Measurements from ENCODE around the gene SUMF1. TPM values are rescaled to one million over a fixed set of nuclear protein-coding genes. Genes with fewer than 3 reads are reported as not detected.

SUMF1 gene
- total RNA-seq, 2 experiments from 2014 or later: 7.4 to 8.7 TPM

DNA sequence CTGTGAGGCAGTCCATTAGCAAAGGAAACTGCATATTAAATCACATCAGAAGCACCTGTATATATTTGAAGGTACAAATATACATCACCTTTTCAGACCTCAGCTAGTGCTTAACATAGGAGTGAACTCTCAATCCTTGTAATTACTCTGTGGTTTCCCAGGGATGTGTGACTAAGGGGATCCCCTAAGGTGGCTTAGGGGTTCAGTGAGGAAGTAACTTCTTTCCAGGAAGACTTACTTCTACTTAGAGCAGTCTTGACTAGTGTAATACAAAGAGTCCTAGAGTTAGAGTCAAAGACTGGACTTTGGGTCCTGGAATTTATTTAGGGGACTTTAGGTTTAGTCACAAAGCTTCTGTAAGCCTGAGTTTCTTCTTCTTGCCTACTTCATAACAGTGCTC is 8.7 kb upstream of the SUMF1 start:
- POLR2A ChIA-PET: interaction anchor here (1.0 kb wide), 1 partner anchor 17 kb away, joined by 5 read pairs; the partner anchor contains the start of gene ITPR1
- Mint-ChIP-seq H3K4me3 (no peak overlapping the region), H3K36me3 (ENCODE audit: low read depth) (no peaks in the 10 kb centered on the region), H3K27ac (no peak overlapping the region), H3K4me1 (ENCODE audit: low read depth) (peaks cover 14% of the 10 kb centered on the region), H3K27me3 (ENCODE audit: low read depth) (peaks cover 26% of the 10 kb centered on the region), H3K9me3 (ENCODE audit: insufficient read depth) (no peaks in the 10 kb centered on the region)
- DNase-seq (no peak), ATAC-seq (no peak)
- CTCF ChIA-PET: interaction anchor here (2.0 to 2.7 kb wide), 3 partner anchors 43 to 158 kb away, joined by 6 to 14 read pairs (median 7); no protein-coding TSS in a partner anchor

DNA sequence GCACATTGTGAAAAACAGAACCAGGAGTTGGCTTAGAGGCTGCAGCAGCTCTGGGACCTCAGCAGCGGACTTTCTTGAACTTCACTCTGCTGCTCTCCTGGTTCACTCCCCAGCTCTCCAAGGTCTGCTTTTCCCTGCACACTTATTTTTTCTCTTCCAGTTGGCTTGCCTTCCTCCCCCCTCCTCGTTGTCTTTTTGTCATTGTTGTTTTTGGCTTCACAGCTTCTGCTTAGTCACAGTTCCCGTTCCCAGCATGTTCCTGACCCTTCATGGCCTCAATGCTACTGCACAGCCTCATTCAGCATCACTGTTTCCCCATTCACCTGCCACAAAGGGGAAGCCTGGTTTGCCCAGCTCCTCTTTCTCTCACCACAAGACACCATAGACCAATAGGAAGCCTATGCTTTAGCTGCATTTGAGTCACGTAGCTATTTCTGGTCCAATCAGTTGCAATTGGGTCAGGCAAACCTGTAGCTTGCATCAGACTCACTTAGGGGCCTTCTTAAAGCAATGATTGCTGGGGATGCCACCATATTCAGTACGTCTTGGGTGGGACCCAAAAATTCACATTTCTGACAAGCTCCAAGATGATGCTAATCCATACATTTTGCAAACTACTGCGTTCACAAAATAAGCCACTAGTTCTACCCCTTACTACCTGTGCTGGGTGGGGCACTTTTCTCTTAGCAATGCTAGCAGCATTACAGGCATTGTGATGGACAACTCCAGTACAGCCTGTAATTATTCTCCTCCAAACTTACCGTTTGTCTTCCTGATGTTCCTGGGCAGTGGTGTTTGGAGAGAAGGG is 7.8 kb upstream of the SUMF1 start:
- peak overlapping the region; percentile 9 for H3K27ac Mint-ChIP-seq
- ChIA-PET CTCF (interaction anchor here (0.8 to 2.7 kb wide), 5 partner anchors 13 to 159 kb away, joined by 3 to 14 read pairs (median 6); no protein-coding TSS in a partner anchor), POLR2A (interaction anchor here (0.9 to 1.0 kb wide), 2 partner anchors 14 to 19 kb away, joined by 4 read pairs; partner anchors contain the start of gene ITPR1)
- H3K9me3 Mint-ChIP-seq (ENCODE audit: insufficient read depth): no peaks in the 10 kb centered on the region
- H3K4me3 Mint-ChIP-seq: no peak overlapping the region
- peaks cover 25% of the 10 kb centered on the region for H3K27me3 Mint-ChIP-seq (ENCODE audit: low read depth)
- H3K4me1 Mint-ChIP-seq (ENCODE audit: low read depth): peaks cover 14% of the 10 kb centered on the region
- no peaks in the 10 kb centered on the region for H3K36me3 Mint-ChIP-seq (ENCODE audit: low read depth)
- DNase-seq (peak; percentile 40), ATAC-seq (peak; percentile 75)

DNA sequence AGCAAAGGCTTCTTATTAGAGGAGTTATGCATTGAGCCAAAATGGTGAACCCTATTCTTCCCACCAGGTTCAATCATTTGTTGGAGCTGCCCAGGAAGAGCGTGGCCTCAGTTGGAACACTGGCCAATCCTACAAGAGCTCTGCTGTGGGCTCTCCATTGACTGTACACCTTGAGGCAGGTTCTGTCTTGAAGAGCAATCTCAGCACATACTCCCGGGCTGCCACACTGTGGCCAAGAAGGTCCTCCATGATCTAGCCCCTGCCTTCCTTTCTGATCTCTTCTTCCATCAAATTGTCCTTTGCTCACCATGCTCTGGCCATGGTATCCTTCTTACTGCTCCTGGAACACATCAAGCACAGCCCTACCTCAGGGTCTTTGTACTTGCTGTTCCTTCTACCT is 5.7 kb upstream of the SUMF1 start:
- ATAC-seq: no peak
- H3K27me3 Mint-ChIP-seq (ENCODE audit: low read depth): peaks cover 16% of the 10 kb centered on the region

DNA sequence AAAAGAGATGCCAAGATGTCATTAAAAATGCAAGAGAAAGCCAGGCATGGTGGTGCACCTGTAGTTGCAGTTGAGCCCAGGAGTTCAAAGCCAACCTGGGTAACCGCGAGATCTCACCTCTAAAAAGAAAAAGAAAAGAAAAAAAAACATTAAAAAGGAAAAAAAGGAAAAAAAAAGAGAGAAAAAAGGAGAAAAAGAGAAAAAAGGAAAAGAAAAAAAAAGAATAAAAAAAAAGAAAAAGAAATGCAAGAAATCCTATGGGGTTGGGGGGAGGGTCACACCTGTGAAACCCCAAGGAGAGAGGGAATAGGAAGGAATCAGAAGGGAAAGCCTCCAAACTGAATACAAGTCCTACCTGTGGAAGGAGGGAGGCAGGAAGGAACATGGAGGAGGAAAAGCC is 5.2 kb upstream of the SUMF1 start:
- CTCF ChIA-PET: interaction anchor here (1.0 to 1.5 kb wide), 2 partner anchors 121 to 160 kb away, joined by 3 read pairs; no protein-coding TSS in a partner anchor
- POLR2A ChIA-PET: interaction anchor here (0.8 kb wide), 1 partner anchor 16 kb away, joined by 3 read pairs; no protein-coding TSS in a partner anchor

More for the DNA sequence above, 5.7 kb upstream of the SUMF1 start:
- DNase-seq: no peak
- Mint-ChIP-seq H3K4me3 (no peak overlapping the region), H3K9me3 (ENCODE audit: insufficient read depth) (no peaks in the 10 kb centered on the region), H3K27ac (no peak overlapping the region), H3K4me1 (ENCODE audit: low read depth) (peaks cover 14% of the 10 kb centered on the region), H3K36me3 (ENCODE audit: low read depth) (no peaks in the 10 kb centered on the region)
- CTCF ChIA-PET: interaction anchor here (1.0 to 1.5 kb wide), 2 partner anchors 122 to 160 kb away, joined by 3 read pairs; no protein-coding TSS in a partner anchor
- POLR2A ChIA-PET: interaction anchor here (0.8 kb wide), 1 partner anchor 15 kb away, joined by 3 read pairs; no protein-coding TSS in a partner anchor

DNA sequence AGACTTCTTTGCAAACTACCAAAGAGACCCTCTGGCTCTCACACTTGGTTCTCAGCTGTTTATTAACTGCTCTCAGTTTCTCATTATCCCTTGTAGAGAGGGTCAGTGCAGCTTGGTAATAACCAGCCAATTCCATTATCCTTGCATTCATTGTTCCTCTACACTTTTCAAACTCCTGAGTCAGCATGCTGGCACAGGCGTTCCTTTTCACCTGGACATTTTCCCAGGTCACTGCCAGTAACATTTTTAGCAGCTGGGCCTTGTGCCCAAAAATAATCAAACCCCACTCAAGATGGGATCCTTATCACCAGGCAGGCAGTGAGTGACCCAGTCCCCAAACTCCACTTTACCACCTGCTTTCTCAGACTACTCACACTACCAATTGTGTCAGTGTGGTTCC is 4.8 kb upstream of the SUMF1 start:
- H3K36me3 Mint-ChIP-seq (ENCODE audit: low read depth): no peaks in the 10 kb centered on the region
- H3K4me3 Mint-ChIP-seq: no peak overlapping the region
- H3K4me1 Mint-ChIP-seq (ENCODE audit: low read depth): peaks cover 21% of the 10 kb centered on the region
- peaks cover 13% of the 10 kb centered on the region for H3K27me3 Mint-ChIP-seq (ENCODE audit: low read depth)
- H3K27ac Mint-ChIP-seq: no peak overlapping the region
- no peaks in the 10 kb centered on the region for H3K9me3 Mint-ChIP-seq (ENCODE audit: insufficient read depth)
- ChIA-PET CTCF (interaction anchor here (1.4 kb wide), 1 partner anchor 121 kb away, joined by 3 read pairs; no protein-coding TSS in a partner anchor), POLR2A (no interaction called here)
- DNase-seq (no peak), ATAC-seq (no peak)

More for the DNA sequence above, 5.2 kb upstream of the SUMF1 start:
- Mint-ChIP-seq H3K4me3 (no peak overlapping the region), H3K27ac (no peak overlapping the region), H3K36me3 (ENCODE audit: low read depth) (no peaks in the 10 kb centered on the region), H3K27me3 (ENCODE audit: low read depth) (peaks cover 16% of the 10 kb centered on the region), H3K9me3 (ENCODE audit: insufficient read depth) (no peaks in the 10 kb centered on the region), H3K4me1 (ENCODE audit: low read depth) (peaks cover 18% of the 10 kb centered on the region)
- no peak for DNase-seq
- no peak for ATAC-seq

DNA sequence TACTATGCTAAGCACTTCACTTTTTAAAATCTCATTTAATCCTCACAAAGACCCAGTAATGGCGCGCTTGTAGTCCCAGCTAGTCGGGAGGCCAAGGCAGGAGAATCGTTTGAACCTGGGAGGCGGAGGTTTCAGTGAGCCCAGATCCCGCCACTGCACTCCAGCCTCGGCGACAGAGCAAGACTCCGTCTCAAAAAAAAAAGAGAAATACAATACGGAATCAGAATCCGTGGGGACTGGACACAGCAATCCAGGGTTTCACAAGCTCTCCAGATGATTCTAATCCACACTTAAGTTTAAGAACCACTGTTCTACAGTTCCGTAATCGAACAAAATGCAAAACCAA is 426 bp upstream of the SUMF1 start:
- H3K27me3 Mint-ChIP-seq (ENCODE audit: low read depth): no peaks in the 10 kb centered on the region
- peak overlapping the region; percentile 87 for H3K4me3 Mint-ChIP-seq
- H3K36me3 Mint-ChIP-seq (ENCODE audit: low read depth): no peaks in the 10 kb centered on the region
- DNase-seq (no peak), ATAC-seq (no peak)
- H3K4me1 Mint-ChIP-seq (ENCODE audit: low read depth): peaks cover 16% of the 10 kb centered on the region
- no peaks in the 10 kb centered on the region for H3K9me3 Mint-ChIP-seq (ENCODE audit: insufficient read depth)
- POLR2A ChIA-PET: interaction anchor here (0.7 to 1.4 kb wide), 12 partner anchors 19 to 354 kb away, joined by 3 to 28 read pairs (median 4); partner anchors contain the start of genes ITPR1 and SETMAR
- CTCF ChIA-PET: interaction anchor here (1.1 to 2.0 kb wide), 3 partner anchors 51 to 117 kb away, joined by 3 to 13 read pairs (median 3); no protein-coding TSS in a partner anchor
- H3K27ac Mint-ChIP-seq: peak overlapping the region; percentile 92

DNA sequence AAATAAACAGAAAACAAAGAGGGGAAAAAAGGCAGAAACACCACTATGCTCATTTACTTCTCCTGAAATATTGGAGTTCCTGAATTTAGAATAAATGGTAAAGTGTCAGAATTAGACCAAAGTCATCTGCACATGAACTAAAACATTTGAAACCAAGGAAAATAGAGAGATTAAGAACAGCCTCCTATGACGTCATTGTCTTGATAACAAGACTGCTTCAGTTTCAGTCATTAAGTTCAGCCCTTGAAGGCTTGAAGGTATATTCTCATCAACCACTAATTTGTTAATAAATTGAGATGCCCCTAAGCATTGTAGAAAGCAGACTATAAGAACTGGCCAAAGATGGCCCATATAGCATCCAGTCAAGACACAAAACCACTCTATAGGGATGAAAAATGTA is 2.5 kb downstream of the SUMF1 start:
- CTCF ChIA-PET: no interaction called here
- H3K36me3 Mint-ChIP-seq (ENCODE audit: low read depth): no peaks in the 10 kb centered on the region
- POLR2A ChIA-PET: no interaction called here
- H3K4me1 Mint-ChIP-seq (ENCODE audit: low read depth): peaks cover 24% of the 10 kb centered on the region
- DNase-seq (no peak), ATAC-seq (no peak)
- no peaks in the 10 kb centered on the region for H3K9me3 Mint-ChIP-seq (ENCODE audit: insufficient read depth)
- no peaks in the 10 kb centered on the region for H3K27me3 Mint-ChIP-seq (ENCODE audit: low read depth)
- no peak overlapping the region for H3K4me3 Mint-ChIP-seq
- H3K27ac Mint-ChIP-seq: no peak overlapping the region

DNA sequence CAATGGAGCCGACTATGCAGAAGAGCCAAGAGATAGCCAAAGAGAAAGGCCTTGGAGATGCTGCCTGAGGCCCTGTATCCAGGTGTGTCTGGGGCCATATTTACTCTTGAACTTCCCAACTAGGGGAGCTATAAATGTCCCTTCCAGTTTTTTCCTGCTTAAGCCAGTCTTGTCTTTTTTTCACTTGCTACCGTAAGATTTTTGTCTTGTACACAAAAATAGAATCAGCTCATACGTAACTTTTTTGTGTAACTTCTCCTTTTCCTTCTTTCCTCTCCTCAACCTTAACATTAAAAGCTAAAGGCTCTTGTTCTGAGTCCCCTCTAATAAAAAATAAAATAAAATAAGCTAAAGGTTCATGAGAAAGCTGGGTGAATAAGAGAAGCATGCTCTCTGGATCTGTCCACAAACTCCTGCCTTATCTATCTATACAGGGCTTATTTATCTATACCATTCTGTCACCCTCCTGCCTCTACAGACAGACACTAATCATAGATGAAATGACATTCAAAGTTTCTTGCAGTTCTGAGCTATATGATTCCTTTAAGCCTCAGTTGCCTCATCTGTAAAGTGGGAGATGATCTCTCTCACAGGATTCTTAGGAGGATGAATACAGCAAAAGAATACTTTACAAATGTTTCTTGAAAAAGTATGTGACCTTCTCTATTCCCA is 4.6 kb downstream of the SUMF1 start:
- DNase-seq (no peak), ATAC-seq (no peak)
- POLR2A ChIA-PET: no interaction called here
- Mint-ChIP-seq H3K36me3 (ENCODE audit: low read depth) (no peaks in the 10 kb centered on the region), H3K27ac (no peak overlapping the region), H3K4me1 (ENCODE audit: low read depth) (peaks cover 22% of the 10 kb centered on the region), H3K9me3 (ENCODE audit: insufficient read depth) (no peaks in the 10 kb centered on the region), H3K27me3 (ENCODE audit: low read depth) (no peaks in the 10 kb centered on the region), H3K4me3 (no peak overlapping the region)
- CTCF ChIA-PET: interaction anchor here (0.6 to 1.7 kb wide), 3 partner anchors 36 to 194 kb away, joined by 3 to 4 read pairs (median 4); no protein-coding TSS in a partner anchor

DNA sequence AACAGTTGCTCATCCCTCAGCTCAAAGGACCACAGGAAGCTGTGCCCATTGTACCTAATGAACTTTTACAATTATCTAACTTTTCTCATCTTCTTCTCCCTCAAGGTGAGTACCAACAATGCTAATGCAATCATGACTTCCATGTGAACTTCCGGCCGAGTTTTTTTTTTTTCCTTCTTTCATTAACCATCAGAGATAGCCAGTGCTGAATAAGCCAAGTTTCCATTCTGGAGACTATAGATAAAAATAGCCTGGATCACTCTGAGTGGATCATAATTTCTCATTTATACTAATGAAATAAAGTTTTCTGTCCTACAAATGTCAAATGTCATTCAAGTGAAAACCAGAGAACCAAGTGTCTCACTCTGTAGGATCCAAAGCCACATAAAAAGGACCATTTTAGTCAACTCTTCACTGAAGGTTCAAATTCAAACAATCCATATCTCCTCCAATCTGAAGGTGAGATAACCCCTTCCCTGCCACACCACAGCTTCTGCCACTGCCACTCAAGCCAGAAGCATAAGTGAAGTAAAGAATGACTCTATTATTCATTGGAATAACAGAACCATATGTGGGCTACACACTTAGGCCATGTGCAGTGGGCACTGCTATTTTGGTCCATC is 5.5 kb downstream of the SUMF1 start:
- Mint-ChIP-seq H3K4me1 (ENCODE audit: low read depth) (peaks cover 17% of the 10 kb centered on the region), H3K27me3 (ENCODE audit: low read depth) (no peaks in the 10 kb centered on the region), H3K27ac (no peak overlapping the region), H3K36me3 (ENCODE audit: low read depth) (no peaks in the 10 kb centered on the region), H3K4me3 (no peak overlapping the region), H3K9me3 (ENCODE audit: insufficient read depth) (no peaks in the 10 kb centered on the region)
- ChIA-PET POLR2A (no interaction called here), CTCF (interaction anchor here (1.7 kb wide), 1 partner anchor 35 kb away, joined by 4 read pairs; no protein-coding TSS in a partner anchor)
- no peak for ATAC-seq
- DNase-seq: no peak

DNA sequence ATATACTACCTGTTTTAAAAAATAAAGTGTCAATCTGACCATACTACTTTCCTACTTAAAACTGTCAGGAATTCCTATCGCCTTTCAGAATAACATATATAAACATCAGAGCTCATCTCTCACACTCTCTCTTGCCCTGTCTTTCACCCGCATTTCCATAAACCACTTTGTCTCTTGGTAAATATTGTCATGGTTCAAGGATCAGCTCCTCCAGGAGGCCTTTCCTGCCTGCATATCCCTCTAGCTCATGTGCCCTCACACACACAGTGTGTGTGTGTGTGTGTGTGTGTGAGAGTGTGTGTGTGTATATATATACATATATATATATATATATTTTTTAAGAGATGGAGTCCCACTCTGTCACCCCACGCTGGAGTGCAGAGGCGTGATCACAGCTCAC is 6.7 kb downstream of the SUMF1 start:
- CTCF ChIA-PET: interaction anchor here (1.2 kb wide), 1 partner anchor 110 kb away, joined by 3 read pairs; no protein-coding TSS in a partner anchor
- POLR2A ChIA-PET: interaction anchor here (0.7 kb wide), 1 partner anchor 58 kb away, joined by 3 read pairs; no protein-coding TSS in a partner anchor
- Mint-ChIP-seq H3K4me1 (ENCODE audit: low read depth) (peaks cover 8% of the 10 kb centered on the region), H3K36me3 (ENCODE audit: low read depth) (no peaks in the 10 kb centered on the region), H3K4me3 (no peak overlapping the region), H3K27me3 (ENCODE audit: low read depth) (no peaks in the 10 kb centered on the region), H3K9me3 (ENCODE audit: insufficient read depth) (no peaks in the 10 kb centered on the region), H3K27ac (no peak overlapping the region)
- DNase-seq: no peak
- ATAC-seq: no peak

DNA sequence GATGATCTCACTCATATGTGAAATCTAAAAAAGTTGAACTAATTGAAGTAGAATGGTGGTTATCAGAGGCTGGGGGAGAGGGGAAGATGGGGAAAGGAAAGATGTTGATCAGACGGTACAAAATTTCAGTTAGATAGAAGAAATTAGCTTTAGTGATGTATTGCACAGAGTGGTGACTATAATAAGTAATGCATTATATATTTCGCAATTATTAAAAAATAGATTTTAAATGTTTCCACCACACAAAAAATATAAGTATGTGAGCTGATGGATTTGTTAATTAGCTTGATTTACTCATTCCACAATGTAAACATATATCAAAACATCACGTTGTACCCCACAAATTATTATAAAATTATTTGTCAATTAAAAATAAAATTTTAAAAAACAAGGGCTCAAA is 8.1 kb downstream of the SUMF1 start:
- POLR2A ChIA-PET: no interaction called here
- CTCF ChIA-PET: no interaction called here
- Mint-ChIP-seq H3K27ac (no peak overlapping the region), H3K4me3 (no peak overlapping the region), H3K36me3 (ENCODE audit: low read depth) (no peaks in the 10 kb centered on the region), H3K27me3 (ENCODE audit: low read depth) (no peaks in the 10 kb centered on the region), H3K9me3 (ENCODE audit: insufficient read depth) (no peaks in the 10 kb centered on the region), H3K4me1 (ENCODE audit: low read depth) (peaks cover 8% of the 10 kb centered on the region)
- DNase-seq (no peak), ATAC-seq (no peak)

Data from activated CD8-positive, alpha-beta T cell treated with anti-CD3 and anti-CD28 coated beads, Interleukin-2, amount 10 ng/mL, durations not matched to agents 7 days and 5 days (primary cell).